Natural killer cell treated with Interleukin-12 subunit alpha and Interleukin-12 subunit beta and Interleukin-15 and Interleukin-18, amount 100 ng/mL, for 72 hours (primary cell): Measurements from ENCODE around the gene OGFOD1. TPM values are rescaled to one million over a fixed set of nuclear protein-coding genes. Genes with fewer than 3 reads are reported as not detected.

Experiments
- ATAC-seq, 2 donors: fragments of 150-1000 bp; cut with Tn5 transposase in 1 of 2; sonication (Bioruptor Pico), chemical (Tn5 transposase) in 1 of 2; 2 replicates each; pipeline ENCODE4 v1.10.0; 2021
- DNase-seq: peaks from one replicate; pipeline ENCODE4 v3.0.0; 2022; ENCODE audit warnings: low spot score
- H3K27ac Mint-ChIP-seq, 2 donors: 1 replicate in 1 of 2; 2 replicates in 1 of 2; pipeline ENCODE4 v1.8.0; 2022; ENCODE audit warnings: mixed read lengths in 2 of 2, mild to moderate bottlenecking in 1 of 2, moderate library complexity in 1 of 2
- H3K27me3 Mint-ChIP-seq, 2 donors: 1 replicate in 1 of 2; 2 replicates in 1 of 2; pipeline ENCODE4 v1.8.0; 2022; ENCODE audit warnings: mixed read lengths in 2 of 2
- H3K36me3 Mint-ChIP-seq: one replicate; pipeline ENCODE4 v1.8.0; 2022; ENCODE audit warnings: mixed read lengths
- H3K4me1 Mint-ChIP-seq, 2 donors: 1 replicate in 1 of 2; 2 replicates in 1 of 2; pipeline ENCODE4 v1.8.0; 2022; ENCODE audit warnings: low read depth in 2 of 2, mixed read lengths in 2 of 2, mild to moderate bottlenecking in 1 of 2
- H3K4me3 Mint-ChIP-seq: one replicate; pipeline ENCODE4 v1.8.0; 2022; ENCODE audit warnings: mixed read lengths
- H3K9me3 Mint-ChIP-seq: 2 replicates; pipeline ENCODE4 v1.8.0; 2022; ENCODE audit warnings: mixed read lengths
- total RNA-seq, 2 donors: library from RNA; stranded (reverse); gene quantifications; one replicate each; pipeline ENCODE4 v1.2.3, GENCODE V29; 2022

OGFOD1 gene
- total RNA-seq, 2 donors from 2014 or later: 50.1 to 72.1 TPM

DNA sequence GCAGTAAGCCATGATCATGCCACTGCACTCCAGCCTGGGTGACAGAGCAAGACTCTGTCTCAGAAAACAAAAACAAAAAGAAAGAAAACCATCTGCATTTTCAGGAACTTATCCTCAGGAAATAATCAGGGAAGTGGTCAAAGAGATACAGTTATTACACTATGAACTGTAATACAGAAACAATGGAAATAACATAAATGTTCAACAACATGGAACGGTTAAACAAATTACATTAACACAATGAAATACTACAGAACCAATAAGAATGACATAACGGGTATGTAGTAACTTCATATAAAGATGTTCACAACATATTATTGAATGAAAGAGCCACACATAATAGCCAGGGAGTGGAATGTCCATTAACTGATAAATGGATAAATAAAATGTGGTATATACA lies 61.7 kb downstream of the OGFOD1 start:
- no peak for ATAC-seq
- H3K9me3 Mint-ChIP-seq: no peaks in the 10 kb centered on the region
- no peaks in the 10 kb centered on the region for H3K27me3 Mint-ChIP-seq
- no peak overlapping the region for H3K27ac Mint-ChIP-seq
- H3K4me1 Mint-ChIP-seq: peaks cover 3 to 13% of the 10 kb centered on the region in 2 donors
- H3K36me3 Mint-ChIP-seq: peaks cover 4% of the 10 kb centered on the region
- no peak overlapping the region for H3K4me3 Mint-ChIP-seq
- DNase-seq: no peak

DNA sequence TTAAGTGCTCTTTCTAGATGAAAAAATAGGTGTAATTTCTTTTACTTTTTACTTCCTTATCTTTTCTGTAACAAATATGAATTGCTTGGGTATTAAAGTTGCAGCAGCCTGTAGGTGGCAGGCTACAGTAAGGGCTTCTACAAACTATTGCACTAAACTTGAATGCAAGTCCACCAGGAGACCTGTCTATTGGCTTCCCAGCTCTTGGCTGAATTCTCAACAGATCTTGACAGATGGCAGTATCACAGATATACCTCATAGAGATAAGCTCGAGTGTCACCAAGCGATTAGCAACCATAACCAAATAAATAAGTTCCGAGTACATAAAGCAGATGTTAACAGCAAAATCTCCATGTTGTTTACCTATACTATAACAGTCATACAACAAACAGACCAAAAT lies 62.6 kb downstream of the OGFOD1 start:
- no peaks in the 10 kb centered on the region for H3K27me3 Mint-ChIP-seq
- no peaks in the 10 kb centered on the region for H3K9me3 Mint-ChIP-seq
- H3K4me3 Mint-ChIP-seq: no peak overlapping the region
- no peak overlapping the region for H3K27ac Mint-ChIP-seq
- DNase-seq (no peak), ATAC-seq (no peak)
- peaks cover 3 to 13% of the 10 kb centered on the region in 2 donors for H3K4me1 Mint-ChIP-seq
- H3K36me3 Mint-ChIP-seq: peaks cover 4% of the 10 kb centered on the region

GRCh38 chr16:56514845-56515244 lies 63.5 kb downstream of the OGFOD1 start:
- Mint-ChIP-seq H3K4me3 (no peak overlapping the region), H3K36me3 (peaks cover 4% of the 10 kb centered on the region), H3K4me1 (peaks cover 3 to 13% of the 10 kb centered on the region in 2 donors), H3K9me3 (no peaks in the 10 kb centered on the region), H3K27me3 (no peaks in the 10 kb centered on the region), H3K27ac (no peak overlapping the region)
- ATAC-seq (no peak), DNase-seq (no peak)

- H3K4me1 Mint-ChIP-seq: peaks cover 9 to 20% of the 10 kb centered on the region in 2 donors
These were observed 64.3 kb downstream of the OGFOD1 start for GRCh38 chr16:56515665-56516064.

DNA sequence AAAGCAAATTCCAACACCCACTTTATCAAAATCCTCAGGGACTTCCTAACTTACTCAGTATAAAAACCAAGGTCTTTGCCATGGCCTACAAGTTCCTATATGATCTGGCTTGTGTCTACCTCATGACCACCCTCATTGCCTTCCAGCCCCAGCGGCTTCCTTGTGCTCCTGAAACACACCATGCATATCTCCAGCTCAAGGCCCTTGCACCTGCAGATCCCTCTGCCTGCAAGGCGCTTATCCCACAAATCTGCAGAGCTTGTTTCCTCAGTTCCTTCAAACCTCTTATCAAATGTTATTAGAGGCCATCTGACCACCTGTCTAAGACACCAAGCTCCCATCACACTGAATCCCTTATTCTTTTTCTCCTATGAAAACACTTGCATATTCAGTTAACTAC lies 65.9 kb downstream of the OGFOD1 start:
- Mint-ChIP-seq H3K4me1 (peaks cover 10 to 22% of the 10 kb centered on the region in 2 donors), H3K27ac (no peak overlapping the region), H3K27me3 (no peaks in the 10 kb centered on the region), H3K36me3 (no peaks in the 10 kb centered on the region), H3K9me3 (no peaks in the 10 kb centered on the region), H3K4me3 (no peak overlapping the region)
- DNase-seq: no peak
- ATAC-seq: no peak

More at GRCh38 chr16:56515665-56516064, 64.3 kb downstream of the OGFOD1 start:
- no peak overlapping the region for H3K4me3 Mint-ChIP-seq
- no peaks in the 10 kb centered on the region for H3K9me3 Mint-ChIP-seq
- DNase-seq (no peak), ATAC-seq (no peak)
- no peak overlapping the region for H3K27ac Mint-ChIP-seq
- H3K27me3 Mint-ChIP-seq: no peaks in the 10 kb centered on the region
- peaks cover 1% of the 10 kb centered on the region for H3K36me3 Mint-ChIP-seq

GRCh38 chr16:56518425-56518824 lies 67.1 kb downstream of the OGFOD1 start:
- no peaks in the 10 kb centered on the region for H3K36me3 Mint-ChIP-seq
- H3K4me3 Mint-ChIP-seq: peak overlapping the region; percentile 76
- DNase-seq (no peak), ATAC-seq (no peak)
- H3K4me1 Mint-ChIP-seq: peaks cover 10 to 17% of the 10 kb centered on the region in 2 donors
- H3K27me3 Mint-ChIP-seq: no peaks in the 10 kb centered on the region
- peak overlapping the region in 1 of 2 donors; percentile 83 for H3K27ac Mint-ChIP-seq
- H3K9me3 Mint-ChIP-seq: no peaks in the 10 kb centered on the region

- ATAC-seq: peak; percentile 91 to 95
- H3K9me3 Mint-ChIP-seq: no peaks in the 10 kb centered on the region
- peaks cover 8 to 9% of the 10 kb centered on the region in 2 donors for H3K4me1 Mint-ChIP-seq
- peak within 1 kb of the TSS; percentile 76 for H3K4me3 Mint-ChIP-seq
- no peaks in the 10 kb centered on the region for H3K27me3 Mint-ChIP-seq
- peak within 1 kb of the TSS; percentile 68 to 83 for H3K27ac Mint-ChIP-seq
- H3K36me3 Mint-ChIP-seq: no peaks in the 10 kb centered on the region
- peak; percentile 93 for DNase-seq
These were observed 68.3 kb downstream of the OGFOD1 start, which contains the start of gene BBS2 for GRCh38 chr16:56519459-56520250. Gene BBS2, minus strand, starts transcription at chr16:56520024. Its CDS starts 162 bp downstream, at chr16:56519862.

DNA sequence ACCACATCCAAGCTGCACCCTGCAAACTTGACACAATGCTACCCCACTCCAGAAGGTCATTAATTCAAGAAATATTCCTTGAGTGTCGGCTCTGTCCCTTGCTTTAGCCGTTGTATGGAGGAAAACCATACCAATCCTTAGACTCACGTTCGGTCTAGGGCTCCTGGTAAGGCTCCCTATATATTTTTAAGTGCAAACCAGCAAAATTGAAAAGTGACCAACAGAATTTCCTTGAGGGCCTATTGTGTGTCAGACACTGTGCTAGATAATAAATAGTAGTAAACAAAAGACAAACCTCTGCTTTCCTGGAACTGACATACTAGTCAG lies 68.9 kb downstream of the OGFOD1 start:
- DNase-seq: no peak
- Mint-ChIP-seq H3K27me3 (no peaks in the 10 kb centered on the region), H3K27ac (peak overlapping the region; percentile 68 to 83), H3K4me3 (peak overlapping the region; percentile 76), H3K36me3 (no peaks in the 10 kb centered on the region), H3K9me3 (no peaks in the 10 kb centered on the region), H3K4me1 (peaks cover 8 to 9% of the 10 kb centered on the region in 2 donors)
- no peak for ATAC-seq

GRCh38 chr16:56525236-56525635 lies 73.9 kb downstream of the OGFOD1 start:
- Mint-ChIP-seq H3K27me3 (peaks cover 15 to 17% of the 10 kb centered on the region in 2 donors), H3K4me3 (no peak overlapping the region), H3K9me3 (no peaks in the 10 kb centered on the region), H3K4me1 (peaks cover 6% of the 10 kb centered on the region in 2 donors), H3K36me3 (no peaks in the 10 kb centered on the region), H3K27ac (no peak overlapping the region)
- no peak for ATAC-seq
- DNase-seq: no peak

Other genes starting within 250 kb of the OGFOD1 start
- gene AMFR, start 26.0 kb upstream of the OGFOD1 start, total RNA-seq: 10 to 100 TPM; 46.5 to 86.2 TPM
- gene NUDT21, start 222 bp upstream of the OGFOD1 start, total RNA-seq: 100 to 1,000 TPM; 170 to 176 TPM
- gene BBS2, start 68.5 kb downstream of the OGFOD1 start, total RNA-seq: 10 to 100 TPM in 1 of 2 donors, 1 to 10 TPM in 1; 6.6 to 10.6 TPM
- gene MT4, start 113.5 kb downstream of the OGFOD1 start, total RNA-seq: not detected
- gene MT3, start 138.0 kb downstream of the OGFOD1 start, total RNA-seq: 1 to 10 TPM in 1 of 2 donors, under 1 TPM in 1; 0.70 to 4.2 TPM
- gene MT2A, start 157.0 kb downstream of the OGFOD1 start, total RNA-seq: 1,000 to 10,000 TPM in 1 of 2 donors, 100 to 1,000 TPM in 1; 549 to 1,013 TPM
- gene MT1E, start 174.2 kb downstream of the OGFOD1 start, total RNA-seq: 100 to 1,000 TPM in 1 of 2 donors, 10 to 100 TPM in 1; 58.5 to 148 TPM
- under 1 TPM in 1 of 2 donors, not detected in 1; 0.36 TPM for gene MT1M, start 181.1 kb downstream of the OGFOD1 start, total RNA-seq
- gene MT1A, start 187.1 kb downstream of the OGFOD1 start, total RNA-seq: 10 to 100 TPM in 1 of 2 donors, 1 to 10 TPM in 1; 6.3 to 22.4 TPM
- not detected for gene MT1B, start 200.3 kb downstream of the OGFOD1 start, total RNA-seq
- gene MT1F, start 206.4 kb downstream of the OGFOD1 start, total RNA-seq: 10 to 100 TPM; 11.1 to 19.9 TPM
- 1 to 10 TPM; 3.3 to 7.5 TPM for gene MT1G, start 216.5 kb downstream of the OGFOD1 start, total RNA-seq
- not detected for gene MT1H, start 218.3 kb downstream of the OGFOD1 start, total RNA-seq
- gene MT1X, start 230.9 kb downstream of the OGFOD1 start, total RNA-seq: 10 to 100 TPM; 60.6 to 66.3 TPM